ENCODE results near the gene CALHM1. TPM values are rescaled to one million over a fixed set of nuclear protein-coding genes. Genes with fewer than 3 reads are reported as not detected.
"Not testable (repeated sequence)": the region's sequence is repeated elsewhere in the genome, so short reads cannot be mapped to it uniquely, and the experiment has no call there.

The CALHM1 gene
- total RNA-seq, 1 experiment from 2014 or later, result 0.30 TPM

- peaks cover 17% of the 10 kb centered on the region for H3K79me2 ChIP-seq (ENCODE audit: low read length)
Measured at GRCh38 chr10:103423748-103424147, 35.0 kb downstream of the CALHM1 start.

DNA sequence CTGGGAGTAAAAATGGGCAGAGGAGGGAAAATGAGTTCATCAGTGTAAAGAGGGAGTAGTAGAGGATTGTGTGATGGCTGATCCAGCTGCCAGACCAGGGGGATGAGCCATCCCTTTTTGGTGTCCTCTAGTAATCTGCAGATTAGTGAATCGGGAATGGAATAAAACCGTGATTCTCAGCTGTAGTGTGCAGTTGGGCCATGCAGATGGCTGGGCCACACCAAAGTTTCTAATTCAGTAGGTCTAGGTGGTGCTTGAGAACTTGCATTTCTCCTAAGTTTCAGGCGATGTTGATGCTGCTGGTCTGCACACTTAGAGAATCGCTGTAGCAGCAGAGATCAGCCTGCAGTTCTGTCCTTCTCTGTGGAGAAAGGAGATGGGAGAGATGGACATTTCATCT lies 39.6 kb downstream of the CALHM1 start:
- no peak overlapping the region for H3K4me3 ChIP-seq (ENCODE audit: low read length)
- H3K4me1 ChIP-seq (ENCODE audit: low read length), result no peaks in the 10 kb centered on the region
- H3K9me2 ChIP-seq (replicated peaks; ENCODE audit: insufficient read depth, low read length), result no peaks in the 10 kb centered on the region
- no peak for DNase-seq
- H3K79me2 ChIP-seq (ENCODE audit: low read length), result peaks cover 8% of the 10 kb centered on the region; the same call in 1 of the 2 replicates
- peaks cover 69% of the 10 kb centered on the region for H3K36me3 ChIP-seq (ENCODE audit: insufficient read depth, low read length)
- H4K20me1 ChIP-seq (ENCODE audit: insufficient read depth, low read depth, low read length), result no peaks in the 10 kb centered on the region
- H3K9ac ChIP-seq (ENCODE audit: low read length), result no peak overlapping the region
- H3K27ac ChIP-seq (ENCODE audit: low read length), result no peak overlapping the region
- no peaks in the 10 kb centered on the region for H3K9me3 ChIP-seq (ENCODE audit: low read length)
- no peaks in the 10 kb centered on the region for H3K27me3 ChIP-seq (ENCODE audit: low read length)
- no peak overlapping the region for H2AFZ ChIP-seq (ENCODE audit: low read length)
- H3K4me2 ChIP-seq (ENCODE audit: low read depth, low read length, poor library complexity, severe bottlenecking), result no peak overlapping the region

More at GRCh38 chr10:103423748-103424147, 35.0 kb downstream of the CALHM1 start:
- Histone ChIP-seq H3K9me3 (ENCODE audit: low read length) (no peaks in the 10 kb centered on the region), H3K27me3 (ENCODE audit: low read length) (no peaks in the 10 kb centered on the region), H2AFZ (ENCODE audit: low read length) (no peak overlapping the region), H3K9me2 (replicated peaks; ENCODE audit: insufficient read depth, low read length) (no peaks in the 10 kb centered on the region), H3K4me2 (ENCODE audit: low read depth, low read length, poor library complexity, severe bottlenecking) (no peak overlapping the region), H3K36me3 (ENCODE audit: insufficient read depth, low read length) (peaks cover 64% of the 10 kb centered on the region), H3K4me3 (ENCODE audit: low read length) (no peak overlapping the region), H3K9ac (ENCODE audit: low read length) (no peak overlapping the region), H3K27ac (ENCODE audit: low read length) (no peak overlapping the region), H4K20me1 (ENCODE audit: insufficient read depth, low read depth, low read length) (0 out of 2 replicates have a peak, but pooled peaks cover 4% of the 10 kb centered on the region), H3K4me1 (ENCODE audit: low read length) (no peaks in the 10 kb centered on the region)
- no peak for DNase-seq

DNA sequence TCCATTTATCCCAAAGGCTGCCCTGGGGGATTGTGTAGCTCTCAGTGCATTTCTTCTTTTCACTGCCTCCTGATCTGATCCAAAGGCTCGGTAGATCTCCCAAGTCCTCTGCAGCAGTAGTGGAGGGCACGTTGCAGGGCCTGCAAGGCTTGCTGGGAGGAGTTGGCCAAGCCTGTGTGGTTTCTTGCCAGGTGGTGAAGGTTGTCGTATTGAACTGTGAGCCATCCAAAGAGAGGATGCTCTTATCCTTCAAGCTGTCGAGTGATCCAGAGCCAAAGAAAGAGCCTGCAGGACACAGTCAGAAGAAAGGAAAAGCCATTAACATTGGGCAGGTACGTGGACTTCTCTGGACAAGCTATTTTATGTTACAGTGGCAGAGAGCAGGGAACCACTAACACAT lies 41.1 kb downstream of the CALHM1 start:
- Histone ChIP-seq H3K27ac (ENCODE audit: low read length) (no peak overlapping the region), H3K9me3 (ENCODE audit: low read length) (no peaks in the 10 kb centered on the region), H2AFZ (ENCODE audit: low read length) (no peak overlapping the region), H4K20me1 (ENCODE audit: insufficient read depth, low read depth, low read length) (no peaks in the 10 kb centered on the region), H3K9me2 (replicated peaks; ENCODE audit: insufficient read depth, low read length) (no peaks in the 10 kb centered on the region), H3K79me2 (ENCODE audit: low read length) (peaks cover 6% of the 10 kb centered on the region; the same call in 1 of the 2 replicates), H3K4me3 (ENCODE audit: low read length) (no peak overlapping the region), H3K27me3 (ENCODE audit: low read length) (no peaks in the 10 kb centered on the region), H3K9ac (ENCODE audit: low read length) (no peak overlapping the region), H3K4me2 (ENCODE audit: low read depth, low read length, poor library complexity, severe bottlenecking) (no peak overlapping the region), H3K36me3 (ENCODE audit: insufficient read depth, low read length) (peaks cover 67% of the 10 kb centered on the region), H3K4me1 (ENCODE audit: low read length) (no peaks in the 10 kb centered on the region)
- no peak for DNase-seq

- not testable (repeated sequence) for H3K9me3 ChIP-seq (ENCODE audit: low read length); DNase-seq; H3K27ac ChIP-seq (ENCODE audit: low read length); H3K27me3 ChIP-seq (ENCODE audit: low read length); H3K4me3 ChIP-seq (ENCODE audit: low read length); H3K79me2 ChIP-seq (ENCODE audit: low read length); H2AFZ ChIP-seq (ENCODE audit: low read length); H3K4me2 ChIP-seq (ENCODE audit: low read depth, low read length, poor library complexity, severe bottlenecking); H3K9ac ChIP-seq (ENCODE audit: low read length); H3K9me2 ChIP-seq (replicated peaks; ENCODE audit: insufficient read depth, low read length); H3K4me1 ChIP-seq (ENCODE audit: low read length); H4K20me1 ChIP-seq (ENCODE audit: insufficient read depth, low read depth, low read length)
- H3K36me3 ChIP-seq (ENCODE audit: insufficient read depth, low read length), result peaks cover 63% of the 10 kb centered on the region; the same call in 1 of the 2 replicates
Measured at GRCh38 chr10:103417148-103417469, 41.6 kb downstream of the CALHM1 start.

- no peak overlapping the region for H3K4me3 ChIP-seq (ENCODE audit: low read length)
- H3K79me2 ChIP-seq (ENCODE audit: low read length), result peaks cover 6% of the 10 kb centered on the region; the same call in 1 of the 2 replicates
- H3K9me2 ChIP-seq (replicated peaks; ENCODE audit: insufficient read depth, low read length), result no peaks in the 10 kb centered on the region
- H3K4me1 ChIP-seq (ENCODE audit: low read length), result no peaks in the 10 kb centered on the region
- H3K36me3 ChIP-seq (ENCODE audit: insufficient read depth, low read length), result peaks cover 63% of the 10 kb centered on the region; the same call in 1 of the 2 replicates
- H2AFZ ChIP-seq (ENCODE audit: low read length), result no peak overlapping the region
- H3K9me3 ChIP-seq (ENCODE audit: low read length), result no peaks in the 10 kb centered on the region
- H3K4me2 ChIP-seq (ENCODE audit: low read depth, low read length, poor library complexity, severe bottlenecking), result no peak overlapping the region
- no peaks in the 10 kb centered on the region for H3K27me3 ChIP-seq (ENCODE audit: low read length)
- no peak overlapping the region for H3K9ac ChIP-seq (ENCODE audit: low read length)
- DNase-seq, result peak; percentile 83
- H4K20me1 ChIP-seq (ENCODE audit: insufficient read depth, low read depth, low read length), result no peaks in the 10 kb centered on the region
- H3K27ac ChIP-seq (ENCODE audit: low read length), result no peak overlapping the region
Measured at GRCh38 chr10:103416436-103417147, 42.1 kb downstream of the CALHM1 start.

- H3K36me3 ChIP-seq (ENCODE audit: insufficient read depth, low read length), result peaks cover 63% of the 10 kb centered on the region; the same call in 1 of the 2 replicates
- H2AFZ ChIP-seq (ENCODE audit: low read length), result no peak overlapping the region
- H4K20me1 ChIP-seq (ENCODE audit: insufficient read depth, low read depth, low read length), result no peaks in the 10 kb centered on the region
- H3K27me3 ChIP-seq (ENCODE audit: low read length), result no peaks in the 10 kb centered on the region
- no peaks in the 10 kb centered on the region for H3K9me2 ChIP-seq (replicated peaks; ENCODE audit: insufficient read depth, low read length)
- no peak overlapping the region for H3K4me2 ChIP-seq (ENCODE audit: low read depth, low read length, poor library complexity, severe bottlenecking)
- peaks cover 6% of the 10 kb centered on the region; the same call in 1 of the 2 replicates for H3K79me2 ChIP-seq (ENCODE audit: low read length)
- DNase-seq, result no peak
- no peak overlapping the region for H3K27ac ChIP-seq (ENCODE audit: low read length)
- no peaks in the 10 kb centered on the region for H3K4me1 ChIP-seq (ENCODE audit: low read length)
- no peak overlapping the region for H3K9ac ChIP-seq (ENCODE audit: low read length)
- no peaks in the 10 kb centered on the region for H3K9me3 ChIP-seq (ENCODE audit: low read length)
- no peak overlapping the region for H3K4me3 ChIP-seq (ENCODE audit: low read length)
Measured at GRCh38 chr10:103415581-103415980, 43.1 kb downstream of the CALHM1 start.

GRCh38 chr10:103413564-103413963 lies 45.1 kb downstream of the CALHM1 start:
- H3K9ac ChIP-seq (ENCODE audit: low read length), result no peak overlapping the region
- H3K9me2 ChIP-seq (replicated peaks; ENCODE audit: insufficient read depth, low read length), result no peaks in the 10 kb centered on the region

More at GRCh38 chr10:103413564-103413963, 45.1 kb downstream of the CALHM1 start:
- H3K4me3 ChIP-seq (ENCODE audit: low read length), result no peak overlapping the region
- no peaks in the 10 kb centered on the region for H3K27me3 ChIP-seq (ENCODE audit: low read length)
- no peaks in the 10 kb centered on the region for H4K20me1 ChIP-seq (ENCODE audit: insufficient read depth, low read depth, low read length)
- H2AFZ ChIP-seq (ENCODE audit: low read length), result no peak overlapping the region
- no peaks in the 10 kb centered on the region for H3K4me1 ChIP-seq (ENCODE audit: low read length)
- no peaks in the 10 kb centered on the region for H3K9me3 ChIP-seq (ENCODE audit: low read length)
- H3K79me2 ChIP-seq (ENCODE audit: low read length), result no peaks in the 10 kb centered on the region; the same call in 1 of the 2 replicates
- peaks cover 60% of the 10 kb centered on the region; the same call in 1 of the 2 replicates for H3K36me3 ChIP-seq (ENCODE audit: insufficient read depth, low read length)
- H3K4me2 ChIP-seq (ENCODE audit: low read depth, low read length, poor library complexity, severe bottlenecking), result no peak overlapping the region
- no peak for DNase-seq
- no peak overlapping the region for H3K27ac ChIP-seq (ENCODE audit: low read length)

Data from Karpas-422 (cell line).